Stimulated activated CD8-positive, alpha-beta memory T cell treated with anti-CD3 and anti-CD28 coated beads, Interleukin-15, amount 100 ng/mL, for 1 hour (primary cell): ENCODE results near the gene ZNF473.
A peak's percentile ranks its signal among the peaks of the same experiment; 100 is the strongest.
"Not testable (repeated sequence)": the region's sequence is repeated elsewhere in the genome, so short reads cannot be mapped to it uniquely, and the experiment has no call there.

Source experiments
- DNase-seq: peaks from one replicate; pipeline ENCODE4 v3.0.0-alpha.2; 2020; ENCODE audit warnings: low read depth

Gene ZNF473

GRCh38 chr19:50050406-50051227, 24.8 kb downstream of the ZNF473 start:
- DNase-seq: peak; percentile 69

GRCh38 chr19:50051228-50051895, 25.6 kb downstream of the ZNF473 start:
- not testable (repeated sequence) for DNase-seq

GRCh38 chr19:50051964-50052363, 26.2 kb downstream of the ZNF473 start:
- DNase-seq: no peak

GRCh38 chr19:50053119-50053518, 27.3 kb downstream of the ZNF473 start:
- DNase-seq: no peak

GRCh38 chr19:50058425-50058824, 32.6 kb downstream of the ZNF473 start:
- no peak for DNase-seq

- DNase-seq: no peak
Measured at GRCh38 chr19:50059045-50059444, 33.2 kb downstream of the ZNF473 start.

- DNase-seq: no peak
Measured at GRCh38 chr19:50060107-50060506, 34.3 kb downstream of the ZNF473 start.

- no peak for DNase-seq
Measured at GRCh38 chr19:50061650-50062049, 35.8 kb downstream of the ZNF473 start.

- no peak for DNase-seq
Measured at GRCh38 chr19:50065938-50066337, 40.1 kb downstream of the ZNF473 start.

GRCh38 chr19:50067575-50067974, 41.8 kb downstream of the ZNF473 start:
- no peak for DNase-seq

GRCh38 chr19:50068382-50068781, 42.6 kb downstream of the ZNF473 start:
- not testable (repeated sequence) for DNase-seq

- DNase-seq: not testable (repeated sequence)
Measured at GRCh38 chr19:50075076-50075475, 49.3 kb downstream of the ZNF473 start.

GRCh38 chr19:50075644-50076372, 50.0 kb downstream of the ZNF473 start:
- DNase-seq: not testable (repeated sequence)

GRCh38 chr19:50076581-50077355, 51.0 kb downstream of the ZNF473 start:
- not testable (repeated sequence) for DNase-seq

- DNase-seq: not testable (repeated sequence)
Measured at GRCh38 chr19:50079014-50079413, 53.2 kb downstream of the ZNF473 start.

- DNase-seq: not testable (repeated sequence)
Measured at GRCh38 chr19:50084440-50084839, 58.6 kb downstream of the ZNF473 start.

GRCh38 chr19:50087153-50087552, 61.3 kb downstream of the ZNF473 start:
- not testable (repeated sequence) for DNase-seq

GRCh38 chr19:50090706-50091105, 64.9 kb downstream of the ZNF473 start:
- not testable (repeated sequence) for DNase-seq

GRCh38 chr19:50091786-50092185, 66.0 kb downstream of the ZNF473 start:
- DNase-seq: not testable (repeated sequence)

- DNase-seq: not testable (repeated sequence)
Measured at GRCh38 chr19:50092597-50092996, 66.8 kb downstream of the ZNF473 start.

GRCh38 chr19:50097884-50098283, 72.1 kb downstream of the ZNF473 start:
- DNase-seq: not testable (repeated sequence)

GRCh38 chr19:50098892-50099291, 73.1 kb downstream of the ZNF473 start:
- DNase-seq: not testable (repeated sequence)
